ENCODE measurements around the gene PRAMEF25.
"Not testable (repeated sequence)": the region's sequence is repeated elsewhere in the genome, so short reads cannot be mapped to it uniquely, and the experiment has no call there.

PRAMEF25 gene

GRCh38 chr1:13070474-13070873 lies at the start of gene PRAMEF25:
Gene PRAMEF25 (plus strand): TSS chr1:13070774. CDS start chr1:13073694, 2,920 bp downstream.
- DNase-seq (ENCODE audit: low read depth, low spot score); H3K27ac ChIP-seq: not testable (repeated sequence)

- not testable (repeated sequence) for DNase-seq (ENCODE audit: low read depth, low spot score); H3K27ac ChIP-seq
These were observed 14.1 kb upstream of the PRAMEF25 start, which contains the start of gene PRAMEF27 for GRCh38 chr1:13056475-13056874. Gene PRAMEF27 (minus strand): TSS chr1:13056575. CDS start chr1:13053659, 2,916 bp downstream.

- DNase-seq (ENCODE audit: low read depth, low spot score); H3K27ac ChIP-seq: not testable (repeated sequence)
These were observed 46.2 kb downstream of the PRAMEF25 start, which contains the start of gene HNRNPCL2 for GRCh38 chr1:13116754-13117153. Gene HNRNPCL2 (minus strand): TSS chr1:13116854. CDS start chr1:13116400, 454 bp downstream.
